K562 (cell line): Measurements from ENCODE around the gene C8A. TPM values are rescaled to one million over a fixed set of nuclear protein-coding genes. Genes with fewer than 3 reads are reported as not detected.

Source experiments
- ETS1 ChIP-seq: conservative IDR thresholded peaks from 2 replicates; pipeline ENCODE4 v1.6.1; 2011; ENCODE audit warnings: low read depth, mild to moderate bottlenecking, low read length; ENCODE audit not compliant: control insufficient read depth
- GTF2F1 ChIP-seq: IDR thresholded peaks from 2 replicates; pipeline ENCODE4 v1.6.1; 2011; ENCODE audit warnings: low read depth, low read length, improper control_type of control experiment
- ZNF280B ChIP-seq: fragments of 250-450 bp; sonication (Bioruptor Pico); IDR thresholded peaks from 2 replicates; pipeline ENCODE4 v1.5.1; 2021; ENCODE audit warnings: mild to moderate bottlenecking
- polyA plus RNA-seq, 8 experiments: library from polyadenylated mRNA; depleted of rRNA in 4 of 8; stranded (reverse) in 5 of 8; unstranded in 3 of 8; fragments of >200 nt; fragmentation: Nextera tagmentation in 2 of 8; fragmentation: Illumina TruSeq in 1 of 8; extraction: Ambion mirVana in 2 of 8; extraction: Trizol in 1 of 8; gene quantifications; 2 replicates each; pipeline versions ENCODE4 v1.2.1 to v1.2.3, GENCODE V29; 2011 to 2014; ENCODE audit warnings: inconsistent platforms in 1 of 8, missing spikeins in 1 of 8
- total RNA-seq, 7 experiments: library from RNA; depleted of rRNA in 6 of 7; stranded (reverse); fragments of >200 nt in 6 of 7; fragmentation: Illumina TruSeq in 2 of 7; extraction: Trizol in 2 of 7; gene quantifications; 2 replicates each; pipeline versions ENCODE4 v1.2.1 to v1.2.3, GENCODE V29; 2011 to 2021; ENCODE audit warnings: low replicate concordance in 1 of 7
- TF ChIP-seq, protein P1 (sequence below): sonication (generic); formaldehyde crosslinking; IDR thresholded peaks from 2 replicates; pipeline ENCODE4 v1.8.1; 2023; ENCODE audit warnings: mild to moderate bottlenecking, missing genetic modification reagents
- TF ChIP-seq, protein P2 (sequence below): fragments of 450-650 bp; IDR thresholded peaks from 2 replicates; pipeline ENCODE4 v1.7.1; 2018; ENCODE audit warnings: mild to moderate bottlenecking, low read depth; ENCODE audit not compliant: partially characterized antibody

C8A gene
- total and polyA plus RNA-seq, 9 of the 15 experiments (the other 6 are each of a cell fraction or from before 2014, with no cell fraction given): 0.09 TPM; not detected in 8

GRCh38 chr1:56843544-56843943 lies 11.1 kb upstream of the C8A start (continued):
- no peak for TF ChIP-seq ZNF280B (CRISPR knock-in tag)
- TF ChIP-seq, protein P1, sequence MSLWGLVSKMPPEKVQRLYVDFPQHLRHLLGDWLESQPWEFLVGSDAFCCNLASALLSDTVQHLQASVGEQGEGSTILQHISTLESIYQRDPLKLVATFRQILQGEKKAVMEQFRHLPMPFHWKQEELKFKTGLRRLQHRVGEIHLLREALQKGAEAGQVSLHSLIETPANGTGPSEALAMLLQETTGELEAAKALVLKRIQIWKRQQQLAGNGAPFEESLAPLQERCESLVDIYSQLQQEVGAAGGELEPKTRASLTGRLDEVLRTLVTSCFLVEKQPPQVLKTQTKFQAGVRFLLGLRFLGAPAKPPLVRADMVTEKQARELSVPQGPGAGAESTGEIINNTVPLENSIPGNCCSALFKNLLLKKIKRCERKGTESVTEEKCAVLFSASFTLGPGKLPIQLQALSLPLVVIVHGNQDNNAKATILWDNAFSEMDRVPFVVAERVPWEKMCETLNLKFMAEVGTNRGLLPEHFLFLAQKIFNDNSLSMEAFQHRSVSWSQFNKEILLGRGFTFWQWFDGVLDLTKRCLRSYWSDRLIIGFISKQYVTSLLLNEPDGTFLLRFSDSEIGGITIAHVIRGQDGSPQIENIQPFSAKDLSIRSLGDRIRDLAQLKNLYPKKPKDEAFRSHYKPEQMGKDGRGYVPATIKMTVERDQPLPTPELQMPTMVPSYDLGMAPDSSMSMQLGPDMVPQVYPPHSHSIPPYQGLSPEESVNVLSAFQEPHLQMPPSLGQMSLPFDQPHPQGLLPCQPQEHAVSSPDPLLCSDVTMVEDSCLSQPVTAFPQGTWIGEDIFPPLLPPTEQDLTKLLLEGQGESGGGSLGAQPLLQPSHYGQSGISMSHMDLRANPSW: no peak
- TF ChIP-seq ETS1: no peak
- no peak for TF ChIP-seq GTF2F1
- TF ChIP-seq, protein P2, sequence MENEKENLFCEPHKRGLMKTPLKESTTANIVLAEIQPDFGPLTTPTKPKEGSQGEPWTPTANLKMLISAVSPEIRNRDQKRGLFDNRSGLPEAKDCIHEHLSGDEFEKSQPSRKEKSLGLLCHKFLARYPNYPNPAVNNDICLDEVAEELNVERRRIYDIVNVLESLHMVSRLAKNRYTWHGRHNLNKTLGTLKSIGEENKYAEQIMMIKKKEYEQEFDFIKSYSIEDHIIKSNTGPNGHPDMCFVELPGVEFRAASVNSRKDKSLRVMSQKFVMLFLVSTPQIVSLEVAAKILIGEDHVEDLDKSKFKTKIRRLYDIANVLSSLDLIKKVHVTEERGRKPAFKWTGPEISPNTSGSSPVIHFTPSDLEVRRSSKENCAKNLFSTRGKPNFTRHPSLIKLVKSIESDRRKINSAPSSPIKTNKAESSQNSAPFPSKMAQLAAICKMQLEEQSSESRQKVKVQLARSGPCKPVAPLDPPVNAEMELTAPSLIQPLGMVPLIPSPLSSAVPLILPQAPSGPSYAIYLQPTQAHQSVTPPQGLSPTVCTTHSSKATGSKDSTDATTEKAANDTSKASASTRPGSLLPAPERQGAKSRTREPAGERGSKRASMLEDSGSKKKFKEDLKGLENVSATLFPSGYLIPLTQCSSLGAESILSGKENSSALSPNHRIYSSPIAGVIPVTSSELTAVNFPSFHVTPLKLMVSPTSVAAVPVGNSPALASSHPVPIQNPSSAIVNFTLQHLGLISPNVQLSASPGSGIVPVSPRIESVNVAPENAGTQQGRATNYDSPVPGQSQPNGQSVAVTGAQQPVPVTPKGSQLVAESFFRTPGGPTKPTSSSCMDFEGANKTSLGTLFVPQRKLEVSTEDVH: no peak
- TF ChIP-seq, all 486 proteins: peak for 0
